GM18858 (cell line): Measurements from ENCODE around the gene DEPDC1.
"Not testable (repeated sequence)": the region's sequence is repeated elsewhere in the genome, so short reads cannot be mapped to it uniquely, and the experiment has no call there.

Source experiments
- ATAC-seq: cut with Tn5 transposase; IDR thresholded peaks from one replicate; pipeline ENCODE4 v1.9.1; 2021; ENCODE audit not compliant: unreplicated experiment

DEPDC1 gene

GRCh38 chr1:68496680-68497357, at the start of gene DEPDC1:
Gene DEPDC1, minus strand, starts transcription at chr1:68497082. Its CDS starts 83 bp downstream, at chr1:68496999.
- ATAC-seq: peak; percentile 92

- no peak for ATAC-seq
These were observed 47.8 kb upstream of the DEPDC1 start for GRCh38 chr1:68544651-68545050.

GRCh38 chr1:68542586-68542985, 45.7 kb upstream of the DEPDC1 start:
- no peak for ATAC-seq

- ATAC-seq: no peak
These were observed 42.1 kb upstream of the DEPDC1 start for GRCh38 chr1:68538941-68539340.

GRCh38 chr1:68528243-68528642, 31.4 kb upstream of the DEPDC1 start:
- ATAC-seq: no peak

GRCh38 chr1:68525781-68526180, 28.9 kb upstream of the DEPDC1 start:
- ATAC-seq: no peak

GRCh38 chr1:68521286-68521685, 24.4 kb upstream of the DEPDC1 start:
- no peak for ATAC-seq

GRCh38 chr1:68516066-68516465, 19.2 kb upstream of the DEPDC1 start:
- ATAC-seq: no peak

GRCh38 chr1:68511254-68511653, 14.4 kb upstream of the DEPDC1 start:
- ATAC-seq: no peak

GRCh38 chr1:68506386-68506785, 9.5 kb upstream of the DEPDC1 start:
- ATAC-seq: no peak

GRCh38 chr1:68503085-68503484, 6.2 kb upstream of the DEPDC1 start:
- no peak for ATAC-seq

- peak; percentile 9 for ATAC-seq
These were observed 446 bp upstream of the DEPDC1 start for GRCh38 chr1:68497358-68497698.

GRCh38 chr1:68495968-68496679, 758 bp downstream of the DEPDC1 start:
- peak; percentile 21 for ATAC-seq

GRCh38 chr1:68495532-68495931, 1.4 kb downstream of the DEPDC1 start:
- no peak for ATAC-seq

- no peak for ATAC-seq
These were observed 3.7 kb downstream of the DEPDC1 start for GRCh38 chr1:68493193-68493592.

- ATAC-seq: not testable (repeated sequence)
These were observed 4.6 kb downstream of the DEPDC1 start for GRCh38 chr1:68492255-68492654.

- no peak for ATAC-seq
These were observed 6.7 kb downstream of the DEPDC1 start for GRCh38 chr1:68490046-68490651.

- no peak for ATAC-seq
These were observed 11.4 kb downstream of the DEPDC1 start for GRCh38 chr1:68485431-68486022.

- no peak for ATAC-seq
These were observed 12.3 kb downstream of the DEPDC1 start for GRCh38 chr1:68484618-68485017.

- no peak for ATAC-seq
These were observed 15.8 kb downstream of the DEPDC1 start for GRCh38 chr1:68481041-68481440.

- ATAC-seq: no peak
These were observed 17.4 kb downstream of the DEPDC1 start for GRCh38 chr1:68479501-68479900.

- no peak for ATAC-seq
These were observed 18.2 kb downstream of the DEPDC1 start for GRCh38 chr1:68478662-68479061.
